GM12873 (cell line): ENCODE data around the gene ZFP69B.

Source experiments
- TF ChIP-seq, protein P1 (sequence below): IDR thresholded peaks from 2 replicates; pipeline ENCODE4 v1.5.1; 2012; ENCODE audit warnings: low read depth, mild to moderate bottlenecking, moderate library complexity, low read length, control low read depth; ENCODE audit not compliant: insufficient read depth; ENCODE audit errors: missing control alignments

ZFP69B gene

GRCh38 chr1:40508375-40509341, 58.4 kb downstream of the ZFP69B start, which contains the start of gene EXO5:
Gene EXO5 (plus strand): TSS chr1:40508767. CDS start chr1:40514545, 5,778 bp downstream.
- TF ChIP-seq, protein P1, sequence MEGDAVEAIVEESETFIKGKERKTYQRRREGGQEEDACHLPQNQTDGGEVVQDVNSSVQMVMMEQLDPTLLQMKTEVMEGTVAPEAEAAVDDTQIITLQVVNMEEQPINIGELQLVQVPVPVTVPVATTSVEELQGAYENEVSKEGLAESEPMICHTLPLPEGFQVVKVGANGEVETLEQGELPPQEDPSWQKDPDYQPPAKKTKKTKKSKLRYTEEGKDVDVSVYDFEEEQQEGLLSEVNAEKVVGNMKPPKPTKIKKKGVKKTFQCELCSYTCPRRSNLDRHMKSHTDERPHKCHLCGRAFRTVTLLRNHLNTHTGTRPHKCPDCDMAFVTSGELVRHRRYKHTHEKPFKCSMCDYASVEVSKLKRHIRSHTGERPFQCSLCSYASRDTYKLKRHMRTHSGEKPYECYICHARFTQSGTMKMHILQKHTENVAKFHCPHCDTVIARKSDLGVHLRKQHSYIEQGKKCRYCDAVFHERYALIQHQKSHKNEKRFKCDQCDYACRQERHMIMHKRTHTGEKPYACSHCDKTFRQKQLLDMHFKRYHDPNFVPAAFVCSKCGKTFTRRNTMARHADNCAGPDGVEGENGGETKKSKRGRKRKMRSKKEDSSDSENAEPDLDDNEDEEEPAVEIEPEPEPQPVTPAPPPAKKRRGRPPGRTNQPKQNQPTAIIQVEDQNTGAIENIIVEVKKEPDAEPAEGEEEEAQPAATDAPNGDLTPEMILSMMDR = no peak
